Body of pancreas (tissue), 4 donors: ENCODE results near the gene RELN.

ENCODE experiments used
- POLR2A ChIP-seq, 3 donors: fragments of 450-650 bp; IDR thresholded peaks; one replicate each; pipeline ENCODE4 v1.6.1; 2016; ENCODE audit warnings: antibody characterized with exemption in 3 of 3, mild to moderate bottlenecking in 2 of 3
- TF ChIP-seq, protein P1 (sequence below), 7 experiments: fragments of 450-650 bp in 4 of 7; fragments of 200-600 bp in 3 of 7; sonication (generic) in 3 of 7; IDR thresholded peaks; one replicate each; pipeline ENCODE4 v1.5.1; 2016 to 2019; ENCODE audit warnings: antibody characterized with exemption in 7 of 7

DNA sequence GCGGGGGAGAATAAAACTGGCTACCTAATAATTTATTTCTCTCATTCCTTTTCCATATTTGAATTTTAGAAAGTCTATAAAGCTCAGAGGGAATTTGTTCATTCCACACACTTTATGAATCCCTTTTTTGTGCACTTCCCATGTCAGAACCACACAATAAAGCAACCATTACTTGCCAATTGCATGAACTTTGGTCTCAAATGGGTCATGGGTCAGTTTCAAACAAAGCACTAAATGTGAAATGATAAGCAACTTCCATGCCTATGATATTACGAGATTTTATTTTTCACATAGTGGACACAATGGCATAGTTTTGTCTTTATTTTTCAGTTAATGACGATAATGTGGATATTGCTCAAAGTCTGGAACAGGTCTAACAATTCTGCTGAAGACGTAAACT lies 18.6 kb upstream of the RELN start:
- TF ChIP-seq, protein P1, sequence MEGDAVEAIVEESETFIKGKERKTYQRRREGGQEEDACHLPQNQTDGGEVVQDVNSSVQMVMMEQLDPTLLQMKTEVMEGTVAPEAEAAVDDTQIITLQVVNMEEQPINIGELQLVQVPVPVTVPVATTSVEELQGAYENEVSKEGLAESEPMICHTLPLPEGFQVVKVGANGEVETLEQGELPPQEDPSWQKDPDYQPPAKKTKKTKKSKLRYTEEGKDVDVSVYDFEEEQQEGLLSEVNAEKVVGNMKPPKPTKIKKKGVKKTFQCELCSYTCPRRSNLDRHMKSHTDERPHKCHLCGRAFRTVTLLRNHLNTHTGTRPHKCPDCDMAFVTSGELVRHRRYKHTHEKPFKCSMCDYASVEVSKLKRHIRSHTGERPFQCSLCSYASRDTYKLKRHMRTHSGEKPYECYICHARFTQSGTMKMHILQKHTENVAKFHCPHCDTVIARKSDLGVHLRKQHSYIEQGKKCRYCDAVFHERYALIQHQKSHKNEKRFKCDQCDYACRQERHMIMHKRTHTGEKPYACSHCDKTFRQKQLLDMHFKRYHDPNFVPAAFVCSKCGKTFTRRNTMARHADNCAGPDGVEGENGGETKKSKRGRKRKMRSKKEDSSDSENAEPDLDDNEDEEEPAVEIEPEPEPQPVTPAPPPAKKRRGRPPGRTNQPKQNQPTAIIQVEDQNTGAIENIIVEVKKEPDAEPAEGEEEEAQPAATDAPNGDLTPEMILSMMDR (IDR thresholded peaks at IDR 0.05) = no peak
- TF ChIP-seq POLR2A (IDR thresholded peaks at IDR 0.05) = no peak
